ENCODE results near the gene CPLX4. TPM values are rescaled to one million over a fixed set of nuclear protein-coding genes. Genes with fewer than 3 reads are reported as not detected.

The CPLX4 gene
- total and polyA plus RNA-seq, 2 donors (not counting 3 experiments of a cell fraction or from before 2014, with no cell fraction given) = not detected

- no peak for DNase-seq (ENCODE audit: low read depth, low spot score)
- POLR2A ChIA-PET = no interaction called here
- CTCF ChIA-PET = interaction anchor here (0.9 to 2.1 kb wide), 4 partner anchors 9 to 32 kb away, joined by 3 to 9 read pairs (median 6); no protein-coding TSS in a partner anchor
- TF ChIP-seq FOS (IDR thresholded peaks at IDR 0.05; ENCODE audit: borderline replicate concordance, insufficient read depth, low read length) = no peak
- no peak for TF ChIP-seq GATA2 (IDR thresholded peaks at IDR 0.05; ENCODE audit: insufficient read depth, insufficient read length, low read depth, low read length)
- no TSS peak for BruUV-seq (replicated peaks)
- Histone ChIP-seq H3K27me3 (ENCODE audit: control insufficient read depth in 2 of 2, insufficient read depth in 2 of 2, low read length in 2 of 2) (peaks cover 63 to 73% of the 10 kb centered on the region in 2 experiments), H3K9ac (replicated peaks; ENCODE audit: extremely low read depth, insufficient read depth, low read length) (no peak overlapping the region), H3K9me1 (replicated peaks; ENCODE audit: control insufficient read depth, extremely low read depth, insufficient read depth, low read length) (no peaks in the 10 kb centered on the region), H4K20me1 (replicated peaks; ENCODE audit: control insufficient read depth, extremely low read depth, insufficient read depth, low read length) (no peaks in the 10 kb centered on the region), H3K79me2 (ENCODE audit: control insufficient read depth, insufficient read depth, low read length) (no peaks in the 10 kb centered on the region), H3K27ac (ENCODE audit: insufficient read depth, low read depth, low read length) (no peak overlapping the region), H2AFZ (ENCODE audit: low read depth, low read length) (no peak overlapping the region), H3K9me3 (replicated peaks; ENCODE audit: control insufficient read depth, insufficient read depth, low read length) (no peaks in the 10 kb centered on the region), H3K4me2 (ENCODE audit: insufficient read depth, low read length) (no peak overlapping the region), H3K4me1 (ENCODE audit: control insufficient read depth, extremely low read depth, insufficient read depth, low read length) (peaks cover 2% of the 10 kb centered on the region), H3K4me3 (replicated peaks in 1 of 3; ENCODE audit: insufficient read depth in 1 of 3, low read depth in 1 of 3, low read length in 3 of 3) (no peak overlapping the region), H3K36me3 (ENCODE audit: control insufficient read depth in 2 of 2, extremely low read depth in 1 of 2, insufficient read depth in 2 of 2, low read length in 2 of 2) (no peaks in the 10 kb centered on the region)
- intact Hi-C loops (cut with micrococcal nuclease) (no loop called here), dilution Hi-C loops (cut with MboI; ENCODE audit: extremely low pct_ligation_motif_present, low sequenced_read_pairs) (no loop called here)
- FAIRE-seq = no peak
Measured at GRCh38 chr18:59276047-59276446, 42.4 kb downstream of the CPLX4 start.

- Histone ChIP-seq H4K20me1 (replicated peaks; ENCODE audit: control insufficient read depth, extremely low read depth, insufficient read depth, low read length) (no peaks in the 10 kb centered on the region), H3K9me3 (replicated peaks; ENCODE audit: control insufficient read depth, insufficient read depth, low read length) (no peaks in the 10 kb centered on the region), H3K27me3 (ENCODE audit: control insufficient read depth in 2 of 2, insufficient read depth in 2 of 2, low read length in 2 of 2) (peaks cover 69 to 78% of the 10 kb centered on the region in 2 experiments), H3K4me1 (ENCODE audit: control insufficient read depth, extremely low read depth, insufficient read depth, low read length) (peaks cover 2% of the 10 kb centered on the region), H3K9ac (replicated peaks; ENCODE audit: extremely low read depth, insufficient read depth, low read length) (no peak overlapping the region), H3K4me3 (replicated peaks in 1 of 3; ENCODE audit: insufficient read depth in 1 of 3, low read depth in 1 of 3, low read length in 3 of 3) (no peak overlapping the region), H2AFZ (ENCODE audit: low read depth, low read length) (no peak overlapping the region), H3K4me2 (ENCODE audit: insufficient read depth, low read length) (no peak overlapping the region), H3K79me2 (ENCODE audit: control insufficient read depth, insufficient read depth, low read length) (no peaks in the 10 kb centered on the region), H3K36me3 (ENCODE audit: control insufficient read depth in 2 of 2, extremely low read depth in 1 of 2, insufficient read depth in 2 of 2, low read length in 2 of 2) (no peaks in the 10 kb centered on the region), H3K27ac (ENCODE audit: insufficient read depth, low read depth, low read length) (no peak overlapping the region), H3K9me1 (replicated peaks; ENCODE audit: control insufficient read depth, extremely low read depth, insufficient read depth, low read length) (no peaks in the 10 kb centered on the region)
- TF ChIP-seq EZH2 (IDR thresholded peaks at IDR 0.05; ENCODE audit: borderline replicate concordance, low read depth, low read length, severe bottlenecking) (no peak), POLR2A (IDR thresholded peaks at IDR 0.05; ENCODE audit: low read depth, low read length) (no peak), MYC (IDR thresholded peaks at IDR 0.05; ENCODE audit: low read depth, low read length) (no peak), CTCF (IDR thresholded peaks at IDR 0.05; ENCODE audit: extremely low read depth in 1 of 2, insufficient read depth in 1 of 2, low read depth in 1 of 2, low read length in 2 of 2) (no peak), GATA2 (IDR thresholded peaks at IDR 0.05; ENCODE audit: insufficient read depth, insufficient read length, low read depth, low read length) (no peak), FOS (IDR thresholded peaks at IDR 0.05; ENCODE audit: borderline replicate concordance, insufficient read depth, low read length) (no peak), POLR2AphosphoS5 (IDR thresholded peaks at IDR 0.05; ENCODE audit: insufficient read depth, low read depth, low read length) (no peak), JUN (IDR thresholded peaks at IDR 0.05; ENCODE audit: borderline replicate concordance, insufficient read depth, insufficient read length, low read depth) (no peak)
- TF ChIP-seq, protein P1, sequence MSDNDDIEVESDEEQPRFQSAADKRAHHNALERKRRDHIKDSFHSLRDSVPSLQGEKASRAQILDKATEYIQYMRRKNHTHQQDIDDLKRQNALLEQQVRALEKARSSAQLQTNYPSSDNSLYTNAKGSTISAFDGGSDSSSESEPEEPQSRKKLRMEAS (IDR thresholded peaks at IDR 0.05; ENCODE audit: insufficient read depth, insufficient read length) = no peak
- dilution Hi-C loops (cut with MboI; ENCODE audit: extremely low pct_ligation_motif_present, low sequenced_read_pairs) (no loop called here), intact Hi-C loops (cut with micrococcal nuclease) (no loop called here)
- DNase-seq (ENCODE audit: low read depth, low spot score) (no peak), FAIRE-seq (no peak)
- CTCF ChIA-PET = interaction anchor here (0.9 to 2.1 kb wide), 4 partner anchors 10 to 32 kb away, joined by 3 to 9 read pairs (median 5); no protein-coding TSS in a partner anchor
- POLR2A ChIA-PET = no interaction called here
- BruUV-seq (replicated peaks) = no TSS peak
Measured at GRCh38 chr18:59275406-59275949, 43.0 kb downstream of the CPLX4 start.
